Measurements from ENCODE around the gene E2F1.

Gene E2F1

GRCh38 chr20:33728463-33728862, 42.3 kb upstream of the E2F1 start:
- no peak overlapping the region for H3K4me3 ChIP-seq (ENCODE audit: low read length)
- H3K27ac ChIP-seq (ENCODE audit: low read depth, low read length) = no peak overlapping the region
- H3K79me2 ChIP-seq (ENCODE audit: control insufficient read depth, low read length) = no peaks in the 10 kb centered on the region
- no peaks in the 10 kb centered on the region for H3K9me2 ChIP-seq (replicated peaks; ENCODE audit: control insufficient read depth, low read length)
- H4K20me1 ChIP-seq (ENCODE audit: control insufficient read depth, insufficient read depth, low read depth, low read length) = no peaks in the 10 kb centered on the region
- no peaks in the 10 kb centered on the region for H3K27me3 ChIP-seq (ENCODE audit: control insufficient read depth, low read length)
- H3K4me2 ChIP-seq (ENCODE audit: low read length) = no peak overlapping the region
- no peak for TF ChIP-seq CTCF (IDR thresholded peaks at IDR 0.05; ENCODE audit: low read depth, low read length, poor library complexity, severe bottlenecking)
- no peak for TF ChIP-seq EZH2phosphoT487 (IDR thresholded peaks at IDR 0.05; ENCODE audit: borderline replicate concordance, low read length)
- H3K36me3 ChIP-seq (ENCODE audit: control insufficient read depth, low read length) = no peaks in the 10 kb centered on the region
- peaks cover 16% of the 10 kb centered on the region for H3K4me1 ChIP-seq (ENCODE audit: control insufficient read depth, low read length)
- peaks cover 11% of the 10 kb centered on the region for H3F3A ChIP-seq (ENCODE audit: control insufficient read depth, insufficient read depth)
- H3K9me3 ChIP-seq (ENCODE audit: control insufficient read depth, insufficient read depth, low read length) = no peaks in the 10 kb centered on the region

- no peak overlapping the region for H3K4me3 ChIP-seq (ENCODE audit: low read length)
- H3K4me1 ChIP-seq (ENCODE audit: control insufficient read depth, low read length) = peaks cover 9% of the 10 kb centered on the region
- H4K20me1 ChIP-seq (ENCODE audit: control insufficient read depth, insufficient read depth, low read depth, low read length) = no peaks in the 10 kb centered on the region
- no peaks in the 10 kb centered on the region for H3K36me3 ChIP-seq (ENCODE audit: control insufficient read depth, low read length)
- H3K9me3 ChIP-seq (ENCODE audit: control insufficient read depth, insufficient read depth, low read length) = no peaks in the 10 kb centered on the region
- H3K27ac ChIP-seq (ENCODE audit: low read depth, low read length) = no peak overlapping the region
- no peaks in the 10 kb centered on the region for H3K27me3 ChIP-seq (ENCODE audit: control insufficient read depth, low read length)
- no peaks in the 10 kb centered on the region for H3K9me2 ChIP-seq (replicated peaks; ENCODE audit: control insufficient read depth, low read length)
- TF ChIP-seq CTCF (IDR thresholded peaks at IDR 0.05; ENCODE audit: low read depth, low read length, poor library complexity, severe bottlenecking) (no peak), EZH2phosphoT487 (IDR thresholded peaks at IDR 0.05; ENCODE audit: borderline replicate concordance, low read length) (no peak)
- H3F3A ChIP-seq (ENCODE audit: control insufficient read depth, insufficient read depth) = peaks cover 10% of the 10 kb centered on the region
- no peak overlapping the region for H3K4me2 ChIP-seq (ENCODE audit: low read length)
- no peaks in the 10 kb centered on the region for H3K79me2 ChIP-seq (ENCODE audit: control insufficient read depth, low read length)
Observed at GRCh38 chr20:33727806-33728205, 41.6 kb upstream of the E2F1 start.

- H3K36me3 ChIP-seq (ENCODE audit: control insufficient read depth, low read length) = no peaks in the 10 kb centered on the region
- H3F3A ChIP-seq (ENCODE audit: control insufficient read depth, insufficient read depth) = peaks cover 6% of the 10 kb centered on the region; the same call in 1 of the 2 replicates
- H3K79me2 ChIP-seq (ENCODE audit: control insufficient read depth, low read length) = no peaks in the 10 kb centered on the region
- no peaks in the 10 kb centered on the region for H4K20me1 ChIP-seq (ENCODE audit: control insufficient read depth, insufficient read depth, low read depth, low read length)
- H3K4me2 ChIP-seq (ENCODE audit: low read length) = no peak overlapping the region
- H3K4me1 ChIP-seq (ENCODE audit: control insufficient read depth, low read length) = peaks cover 6% of the 10 kb centered on the region
- H3K9me2 ChIP-seq (replicated peaks; ENCODE audit: control insufficient read depth, low read length) = no peaks in the 10 kb centered on the region
- H3K27ac ChIP-seq (ENCODE audit: low read depth, low read length) = no peak overlapping the region
- no peaks in the 10 kb centered on the region for H3K27me3 ChIP-seq (ENCODE audit: control insufficient read depth, low read length)
- H3K4me3 ChIP-seq (ENCODE audit: low read length) = no peak overlapping the region
- TF ChIP-seq CTCF (IDR thresholded peaks at IDR 0.05; ENCODE audit: low read depth, low read length, poor library complexity, severe bottlenecking) (no peak), EZH2phosphoT487 (IDR thresholded peaks at IDR 0.05; ENCODE audit: borderline replicate concordance, low read length) (no peak)
- no peaks in the 10 kb centered on the region for H3K9me3 ChIP-seq (ENCODE audit: control insufficient read depth, insufficient read depth, low read length)
Observed at GRCh38 chr20:33727115-33727479, 40.9 kb upstream of the E2F1 start.

Measured in DOHH2 (cell line).